Renal cortical epithelial cell (primary cell): ENCODE measurements around the gene MIB1. TPM values are rescaled to one million over a fixed set of nuclear protein-coding genes. Genes with fewer than 3 reads are reported as not detected.

ENCODE experiments used
- DNase-seq: peaks from one replicate; pipeline ENCODE4 v3.0.0-alpha.2; 2011; ENCODE audit warnings: low read depth
- total RNA-seq: library from RNA; depleted of rRNA; stranded (reverse); fragments of >200 nt; gene quantifications from 2 replicates; pipeline ENCODE4 v1.2.3, GENCODE V29; 2014

The MIB1 gene
- total RNA-seq, 1 donor from 2014 or later, result 82.6 TPM

- no peak for DNase-seq
Observed at GRCh38 chr18:21815101-21815500, 74.5 kb downstream of the MIB1 start.

- peak; percentile 25 for DNase-seq
Observed at GRCh38 chr18:21820033-21820810, 79.6 kb downstream of the MIB1 start.

GRCh38 chr18:21820811-21821143 lies 80.2 kb downstream of the MIB1 start:
- DNase-seq, result peak; percentile 13

- DNase-seq, result no peak
Observed at GRCh38 chr18:21823848-21824247, 83.3 kb downstream of the MIB1 start.

GRCh38 chr18:21826196-21826595 lies 85.6 kb downstream of the MIB1 start:
- peak; percentile 90 for DNase-seq

GRCh38 chr18:21826641-21827302 lies 86.2 kb downstream of the MIB1 start:
- no peak for DNase-seq

GRCh38 chr18:21830532-21830931 lies 89.9 kb downstream of the MIB1 start:
- DNase-seq, result no peak

- peak; percentile 52 for DNase-seq
Observed at GRCh38 chr18:21831413-21831831, 90.8 kb downstream of the MIB1 start.

GRCh38 chr18:21833604-21834298 lies 93.2 kb downstream of the MIB1 start:
- no peak for DNase-seq

- no peak for DNase-seq
Observed at GRCh38 chr18:21834299-21834660, 93.7 kb downstream of the MIB1 start.

- no peak for DNase-seq
Observed at GRCh38 chr18:21841570-21841969, 101.0 kb downstream of the MIB1 start.

GRCh38 chr18:21843341-21843740 lies 102.7 kb downstream of the MIB1 start:
- no peak for DNase-seq

GRCh38 chr18:21851327-21851961 lies 110.9 kb downstream of the MIB1 start:
- peak; percentile 42 for DNase-seq

- no peak for DNase-seq
Observed at GRCh38 chr18:21853016-21853415, 112.4 kb downstream of the MIB1 start.

- DNase-seq, result peak; percentile 33
Observed at GRCh38 chr18:21853775-21854552, 113.4 kb downstream of the MIB1 start.

- DNase-seq, result no peak
Observed at GRCh38 chr18:21855432-21855831, 114.8 kb downstream of the MIB1 start.

- no peak for DNase-seq
Observed at GRCh38 chr18:21857871-21858270, 117.3 kb downstream of the MIB1 start.

GRCh38 chr18:21858544-21858943 lies 118.0 kb downstream of the MIB1 start:
- DNase-seq, result no peak

GRCh38 chr18:21864386-21864785 lies 123.8 kb downstream of the MIB1 start:
- DNase-seq, result no peak

- DNase-seq, result no peak
Observed at GRCh38 chr18:21865043-21865442, 124.5 kb downstream of the MIB1 start.

GRCh38 chr18:21868770-21869169 lies 128.2 kb downstream of the MIB1 start:
- DNase-seq, result no peak

- no peak for DNase-seq
Observed at GRCh38 chr18:21889570-21889969, 149.0 kb downstream of the MIB1 start.
